Mucosa of rectum (tissue), 2 donors: ENCODE data around the gene ZGPAT.

Experiments
- H3K27ac ChIP-seq, 2 donors: one replicate each; pipeline ENCODE4 v1.7.0; 2013; ENCODE audit warnings: inconsistent platforms in 2 of 2, low read depth in 2 of 2, low read length in 2 of 2
- H3K27me3 ChIP-seq, 2 donors: one replicate each; pipeline ENCODE4 v1.7.0; 2013; ENCODE audit warnings: low read length in 2 of 2; ENCODE audit not compliant: control insufficient read depth in 2 of 2, insufficient read depth in 2 of 2
- H3K36me3 ChIP-seq, 2 donors: one replicate each; pipeline ENCODE4 v1.7.0; 2013; ENCODE audit warnings: low read length in 2 of 2; ENCODE audit not compliant: control insufficient read depth in 2 of 2, insufficient read depth in 2 of 2
- H3K4me1 ChIP-seq, 2 donors: one replicate each; pipeline ENCODE4 v1.7.0; 2013; ENCODE audit warnings: low read length in 2 of 2, mild to moderate bottlenecking in 1 of 2; ENCODE audit not compliant: control insufficient read depth in 2 of 2, insufficient read depth in 2 of 2
- H3K4me3 ChIP-seq, 2 donors: one replicate each; pipeline ENCODE4 v1.7.0; 2013; ENCODE audit warnings: low read length in 2 of 2
- H3K9ac ChIP-seq, 2 donors: one replicate each; pipeline ENCODE4 v1.7.0; 2013; ENCODE audit warnings: low read length in 2 of 2, low read depth in 1 of 2, mild to moderate bottlenecking in 1 of 2
- H3K9me3 ChIP-seq, 2 donors: one replicate each; pipeline ENCODE4 v1.7.0; 2013; ENCODE audit warnings: low read length in 2 of 2; ENCODE audit not compliant: control insufficient read depth in 2 of 2
- donor health status: healthy.
- donor health status: Normal muscosa, but diverticular disease.

The ZGPAT gene

DNA sequence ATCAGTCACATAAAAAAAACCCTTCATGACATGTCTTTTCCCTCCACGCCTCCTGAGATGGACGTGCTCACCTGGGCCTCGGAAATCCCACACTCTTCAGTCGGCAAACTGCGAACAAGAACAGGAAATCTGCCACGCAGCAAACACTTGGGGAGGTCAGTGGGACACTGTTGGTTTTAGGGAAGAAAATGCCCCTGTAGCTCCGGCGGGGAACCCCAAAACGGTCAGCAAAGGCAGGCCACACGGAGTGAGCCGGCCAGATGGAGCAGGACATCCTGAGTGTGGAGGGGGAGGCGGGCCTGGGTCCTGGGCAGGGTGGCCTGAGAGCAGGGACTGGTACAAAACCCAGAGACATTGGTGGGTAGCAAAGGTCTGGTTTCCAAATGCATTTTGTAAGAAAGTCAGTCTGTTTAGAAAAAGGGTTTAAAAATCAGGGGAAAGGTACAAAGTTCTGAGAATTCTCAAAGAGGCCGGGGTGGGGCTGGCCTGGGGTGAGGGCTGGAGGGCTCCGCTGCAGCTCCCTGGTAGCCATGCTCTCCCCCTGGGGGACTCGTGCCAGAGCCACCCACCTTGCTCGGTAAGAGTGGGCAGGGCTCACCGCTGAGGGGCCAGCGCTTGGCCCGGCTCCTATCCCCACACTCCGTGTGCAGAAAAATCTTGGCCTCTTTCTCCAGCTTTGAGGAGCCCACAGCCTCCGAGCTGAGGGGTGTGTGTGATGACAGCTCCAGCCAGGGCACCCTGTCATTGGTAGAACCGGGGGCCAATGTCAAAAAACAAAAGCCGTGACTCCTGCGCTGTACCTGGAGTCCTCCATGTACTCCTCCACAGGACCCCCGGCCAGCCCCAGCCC is 37.0 kb downstream of the ZGPAT start:
- Histone ChIP-seq H3K27ac (no peak overlapping the region), H3K9me3 (no peaks in the 10 kb centered on the region), H3K27me3 (no peaks in the 10 kb centered on the region), H3K4me1 (peaks cover 8 to 12% of the 10 kb centered on the region in 2 donors), H3K9ac (no peak overlapping the region), H3K36me3 (no peaks in the 10 kb centered on the region), H3K4me3 (no peak overlapping the region)

DNA sequence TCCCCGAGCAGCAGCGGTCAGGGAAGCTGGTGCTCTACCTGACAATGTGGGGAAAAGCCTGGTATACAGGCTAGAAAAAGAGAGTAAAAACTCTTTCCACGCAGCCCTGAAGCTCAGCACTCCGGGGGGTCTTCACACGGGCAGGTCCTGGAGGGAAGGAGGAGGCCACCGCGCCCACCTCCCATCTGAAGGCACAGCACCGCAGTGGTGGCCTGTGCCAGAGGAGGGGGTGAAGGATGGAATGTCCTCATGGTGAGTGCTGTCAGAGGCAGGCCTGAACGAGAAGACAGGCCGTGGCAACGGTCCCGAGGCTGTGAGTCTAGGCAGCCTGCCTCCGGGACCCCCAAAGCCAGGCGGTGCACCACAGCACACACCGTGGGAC is 37.6 kb downstream of the ZGPAT start:
- no peaks in the 10 kb centered on the region for H3K36me3 ChIP-seq

DNA sequence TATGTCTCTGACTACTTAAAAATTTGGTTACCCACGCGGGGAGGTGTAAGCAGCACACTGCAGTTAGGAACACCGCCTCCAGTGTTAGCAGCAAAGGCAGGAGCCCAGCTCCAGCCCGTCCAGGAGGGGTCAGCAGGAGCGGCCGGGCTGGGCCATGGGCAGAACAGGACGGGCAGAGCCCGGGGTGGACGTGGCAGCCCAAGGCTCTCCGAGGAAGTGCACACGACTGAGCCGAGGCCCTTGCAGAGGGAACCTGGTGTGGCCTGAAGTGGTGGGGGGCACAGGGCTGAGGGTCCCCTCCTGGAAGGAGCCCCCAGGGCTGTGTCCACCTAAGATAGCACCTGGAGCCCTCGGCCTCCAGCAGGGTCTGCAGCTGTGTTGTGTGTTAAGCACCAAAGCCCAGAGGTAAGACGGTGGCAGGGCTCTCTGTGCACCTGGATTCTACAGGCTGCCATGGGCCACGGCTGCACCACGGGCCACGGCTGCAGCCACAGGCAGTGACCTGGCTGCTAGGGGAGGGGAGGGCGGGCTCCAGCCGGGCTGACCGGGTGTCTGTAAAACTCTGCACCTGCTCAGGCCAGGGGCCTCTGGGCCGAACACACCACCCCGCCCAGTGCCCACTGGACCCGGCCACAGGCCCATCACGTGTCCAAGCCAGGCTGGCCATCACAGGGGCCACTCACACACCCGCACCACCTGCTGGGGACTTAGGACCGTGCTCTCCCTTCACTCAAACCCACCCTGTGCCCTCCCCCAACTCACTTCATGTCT is 38.3 kb downstream of the ZGPAT start:
- peaks cover 4% of the 10 kb centered on the region in 2 donors for H3K4me1 ChIP-seq
- no peak overlapping the region for H3K27ac ChIP-seq
- no peak overlapping the region for H3K9ac ChIP-seq
- no peaks in the 10 kb centered on the region for H3K9me3 ChIP-seq
- H3K4me3 ChIP-seq: no peak overlapping the region
- no peaks in the 10 kb centered on the region for H3K27me3 ChIP-seq
- no peaks in the 10 kb centered on the region for H3K36me3 ChIP-seq

More for the DNA sequence above, 37.6 kb downstream of the ZGPAT start:
- H3K4me3 ChIP-seq: no peak overlapping the region
- no peaks in the 10 kb centered on the region for H3K27me3 ChIP-seq
- H3K27ac ChIP-seq: no peak overlapping the region
- peaks cover 8 to 11% of the 10 kb centered on the region in 2 donors for H3K4me1 ChIP-seq
- no peak overlapping the region for H3K9ac ChIP-seq
- H3K9me3 ChIP-seq: no peaks in the 10 kb centered on the region

DNA sequence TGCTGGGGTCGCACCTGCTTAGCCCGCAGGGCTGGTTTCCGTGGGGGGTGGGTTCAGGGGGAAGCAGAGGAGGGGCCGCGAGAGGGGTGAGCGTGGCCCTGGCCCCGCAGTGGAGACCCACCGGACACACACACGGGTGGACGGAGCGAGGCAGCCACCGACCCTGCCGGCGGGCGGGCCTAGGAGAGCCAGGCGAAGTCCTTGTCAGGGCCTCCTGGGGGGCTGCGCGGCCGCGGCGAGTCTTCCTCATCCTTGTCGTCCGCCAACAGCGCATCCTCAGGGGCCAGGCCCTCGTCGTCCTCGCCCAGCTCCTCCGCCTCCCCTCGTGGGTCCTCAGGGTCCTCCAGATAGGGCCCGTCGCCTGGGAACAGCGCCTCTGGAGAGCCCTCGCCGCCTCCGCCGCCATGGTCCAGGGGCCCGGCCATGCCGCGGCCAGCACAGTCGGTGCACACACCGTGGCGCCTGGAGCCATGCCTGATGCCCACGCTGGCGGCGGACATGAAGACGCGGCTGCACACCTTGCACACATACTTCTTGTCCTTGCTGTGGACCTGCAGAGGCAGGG is 39.0 kb downstream of the ZGPAT start:
- H3K4me3 ChIP-seq: no peak overlapping the region
- H3K9ac ChIP-seq: no peak overlapping the region

DNA sequence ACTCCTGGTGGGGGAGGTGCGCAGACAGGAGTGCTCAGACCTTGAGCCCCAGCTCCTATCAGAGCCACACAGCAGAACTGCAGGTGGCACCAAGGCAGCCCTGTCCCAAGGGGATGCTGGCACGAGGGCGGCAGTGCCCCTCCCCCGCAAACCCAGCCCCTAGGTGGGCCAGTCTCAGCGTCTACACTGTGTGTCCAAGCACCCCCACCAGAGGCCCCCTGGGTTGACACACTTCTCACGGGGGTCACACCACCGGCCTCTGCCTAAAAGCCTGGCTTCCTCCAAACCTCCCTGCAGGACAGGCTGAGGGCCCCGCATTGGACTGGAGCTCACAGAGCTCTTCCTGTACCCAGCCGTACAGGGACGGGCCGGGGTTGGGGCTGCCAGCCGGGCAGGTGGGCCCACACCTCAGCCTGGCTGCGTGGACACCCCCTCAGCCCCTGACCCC is 39.8 kb downstream of the ZGPAT start:
- Histone ChIP-seq H3K36me3 (no peaks in the 10 kb centered on the region), H3K4me3 (no peak overlapping the region), H3K27me3 (no peaks in the 10 kb centered on the region), H3K4me1 (no peaks in the 10 kb centered on the region), H3K9ac (no peak overlapping the region), H3K9me3 (no peaks in the 10 kb centered on the region), H3K27ac (no peak overlapping the region)

More for the DNA sequence above, 39.0 kb downstream of the ZGPAT start:
- Histone ChIP-seq H3K9me3 (no peaks in the 10 kb centered on the region), H3K36me3 (no peaks in the 10 kb centered on the region), H3K4me1 (no peaks in the 10 kb centered on the region), H3K27ac (no peak overlapping the region), H3K27me3 (no peaks in the 10 kb centered on the region)

DNA sequence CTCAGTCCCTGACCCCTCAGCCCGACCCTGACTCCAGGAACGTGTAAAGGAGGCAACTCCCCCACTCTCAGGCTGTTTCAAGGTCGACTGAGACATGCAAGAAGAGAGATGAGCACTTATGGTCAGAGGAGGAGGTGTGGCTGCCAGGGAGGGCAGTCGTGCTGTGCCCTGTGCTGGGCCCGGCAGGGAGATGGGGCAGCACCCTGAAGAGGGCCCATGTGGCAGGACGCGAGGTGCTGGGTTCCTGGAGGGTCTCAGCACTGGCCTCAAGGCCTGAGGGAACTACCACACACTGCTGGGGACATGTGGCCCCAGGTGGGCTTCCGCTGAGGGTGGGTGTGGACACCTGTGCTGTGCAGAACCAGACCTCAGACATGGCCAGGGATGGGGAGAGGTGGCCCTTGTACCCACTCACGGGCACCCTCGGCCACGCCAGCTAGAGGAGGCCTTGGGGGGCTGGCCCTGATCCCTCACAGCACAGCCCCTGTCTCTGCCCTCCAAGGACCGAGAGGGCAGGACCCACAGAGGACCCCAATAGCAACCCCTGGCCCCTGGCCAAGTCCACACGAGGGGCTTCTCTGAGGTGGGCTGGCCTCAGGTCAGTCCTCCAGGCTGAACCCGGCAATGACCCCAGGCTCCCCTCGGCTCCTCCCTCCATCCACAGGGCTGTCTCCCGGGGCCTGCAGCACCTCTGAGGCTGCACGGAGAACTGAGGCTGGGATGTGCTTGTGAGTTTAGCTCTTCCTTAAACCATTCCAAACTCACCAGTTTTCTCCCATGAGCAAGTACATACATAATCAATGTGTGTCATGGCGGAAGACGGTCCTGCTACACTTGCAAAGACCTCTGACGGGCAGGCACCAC is 40.5 kb downstream of the ZGPAT start:
- Histone ChIP-seq H3K9ac (no peak overlapping the region), H3K4me1 (no peaks in the 10 kb centered on the region), H3K4me3 (no peak overlapping the region), H3K27me3 (no peaks in the 10 kb centered on the region), H3K27ac (no peak overlapping the region), H3K36me3 (no peaks in the 10 kb centered on the region), H3K9me3 (no peaks in the 10 kb centered on the region)

DNA sequence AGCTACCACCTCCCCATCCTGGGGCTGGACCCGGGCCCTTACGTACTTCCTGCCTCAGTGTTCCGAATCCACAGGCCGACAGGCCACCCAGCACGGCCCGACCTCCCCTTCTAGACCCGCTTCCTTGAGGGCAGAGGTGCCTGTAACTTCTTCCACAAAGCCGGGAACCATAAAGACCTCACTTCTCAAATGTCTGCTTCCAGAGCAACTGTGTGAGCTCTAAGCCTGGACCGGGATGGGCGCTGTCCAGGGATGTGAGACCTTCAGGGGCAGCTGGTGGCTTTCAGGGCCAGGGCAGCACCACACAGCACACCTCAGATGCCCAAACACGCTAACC is 41.1 kb downstream of the ZGPAT start:
- Histone ChIP-seq H3K27me3 (no peaks in the 10 kb centered on the region), H3K9me3 (no peaks in the 10 kb centered on the region), H3K27ac (no peak overlapping the region), H3K9ac (no peak overlapping the region), H3K36me3 (no peaks in the 10 kb centered on the region), H3K4me3 (no peak overlapping the region), H3K4me1 (no peaks in the 10 kb centered on the region)

DNA sequence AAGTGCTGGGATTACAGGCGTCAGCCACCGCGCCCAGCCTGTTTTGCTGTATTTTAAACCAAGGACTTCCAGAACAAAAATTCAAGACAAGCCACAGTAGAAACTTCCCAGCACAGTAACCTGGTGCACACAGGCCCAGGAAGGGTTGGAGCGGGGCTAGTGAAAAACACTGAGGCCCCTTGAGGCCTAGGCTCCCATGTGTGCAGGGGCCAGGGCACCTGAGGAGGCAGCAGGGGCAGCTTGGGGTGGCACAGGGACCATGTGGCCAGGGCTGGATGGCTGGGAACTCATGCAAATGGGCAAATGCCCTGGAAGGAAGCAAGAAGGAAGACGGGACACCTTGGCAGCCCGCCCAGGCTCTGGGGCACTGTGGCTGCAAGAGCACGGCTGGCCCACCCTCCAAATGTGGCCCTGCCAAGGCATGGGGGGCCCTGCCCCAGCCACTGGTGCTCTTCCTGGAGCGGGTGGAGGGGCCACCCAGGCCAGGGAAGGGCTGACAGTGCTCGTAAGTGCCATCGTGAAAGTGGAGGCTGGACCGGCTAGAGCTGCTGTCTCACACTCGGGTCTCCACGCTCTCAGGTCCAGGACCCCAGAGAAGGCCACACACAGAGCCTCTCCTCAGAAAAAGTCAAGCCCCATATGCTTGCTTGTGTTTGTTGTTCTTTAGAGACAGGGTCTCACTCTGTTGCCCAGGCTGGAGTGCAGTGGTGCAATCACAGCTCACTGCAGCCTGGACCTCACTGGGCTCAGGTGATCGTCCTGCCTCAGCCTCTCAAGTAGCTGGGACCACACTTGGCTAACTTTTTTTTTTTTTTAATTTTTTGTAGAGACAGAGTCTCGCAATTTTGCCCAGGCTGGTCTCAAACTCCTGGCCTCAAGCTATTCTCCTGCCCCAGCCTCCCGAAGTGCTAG is 42.0 kb downstream of the ZGPAT start:
- Histone ChIP-seq H3K27me3 (no peaks in the 10 kb centered on the region), H3K9me3 (no peaks in the 10 kb centered on the region), H3K9ac (no peak overlapping the region), H3K27ac (no peak overlapping the region), H3K4me3 (no peak overlapping the region), H3K36me3 (no peaks in the 10 kb centered on the region), H3K4me1 (no peaks in the 10 kb centered on the region)

DNA sequence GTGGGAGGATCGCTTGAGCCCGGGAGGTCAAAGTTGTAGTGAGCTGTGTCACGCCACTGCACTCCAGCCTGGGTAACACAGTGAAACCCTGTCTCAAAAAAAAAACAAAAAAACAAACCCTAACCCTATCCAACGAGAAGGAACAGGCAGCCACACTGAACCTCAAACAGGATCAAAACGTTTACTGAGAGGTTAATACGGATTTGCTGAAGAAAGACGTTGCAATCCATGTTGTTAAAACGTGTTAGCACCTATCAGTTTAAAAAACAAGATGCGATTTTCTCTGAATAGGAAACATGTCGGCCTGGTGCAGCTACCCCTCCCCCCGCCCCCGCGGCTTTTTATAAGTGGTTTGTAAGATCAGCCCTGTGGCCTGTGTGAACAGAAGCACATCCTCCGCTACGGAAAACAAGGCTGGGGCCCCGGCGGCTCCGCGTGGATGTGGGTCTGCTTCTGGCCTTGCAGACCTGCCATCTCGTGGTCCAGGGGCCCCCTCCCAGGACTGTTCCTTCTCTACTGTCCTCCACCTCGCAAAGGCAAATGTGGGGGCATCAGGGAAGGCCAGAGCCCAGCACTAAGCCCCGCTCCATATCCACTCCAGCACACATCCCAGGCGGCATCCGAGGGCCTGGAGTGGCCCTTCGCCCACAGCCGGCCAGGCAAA is 43.1 kb downstream of the ZGPAT start:
- H3K4me1 ChIP-seq: no peaks in the 10 kb centered on the region
- no peak overlapping the region for H3K9ac ChIP-seq
- H3K9me3 ChIP-seq: no peaks in the 10 kb centered on the region
- no peaks in the 10 kb centered on the region for H3K27me3 ChIP-seq
- no peak overlapping the region for H3K4me3 ChIP-seq
- no peaks in the 10 kb centered on the region for H3K36me3 ChIP-seq
- H3K27ac ChIP-seq: peak overlapping the region in 1 of 2 donors; percentile 52
